Measurements from ENCODE around the gene PPP3CA.

The PPP3CA gene

DNA sequence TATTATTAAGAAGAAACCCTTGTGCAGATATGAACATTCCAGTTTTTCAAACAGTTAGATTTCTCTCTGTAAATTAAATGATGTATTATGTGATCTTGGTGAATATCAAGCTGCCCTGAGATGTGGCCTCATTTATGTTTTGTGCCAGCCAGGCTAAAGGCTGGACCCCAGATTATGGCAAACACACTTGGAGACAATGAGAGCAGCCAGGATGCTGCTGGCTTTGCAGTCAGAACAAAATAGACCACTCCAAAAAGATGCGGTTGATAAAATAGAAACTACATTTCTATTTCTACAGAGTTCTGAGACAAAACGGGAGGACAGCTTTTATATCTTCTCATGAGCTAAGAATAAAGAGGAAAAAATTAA lies 296.5 kb downstream of the PPP3CA start:
- no peak for DNase-seq (ENCODE audit: low read depth in 2 of 2)

DNA sequence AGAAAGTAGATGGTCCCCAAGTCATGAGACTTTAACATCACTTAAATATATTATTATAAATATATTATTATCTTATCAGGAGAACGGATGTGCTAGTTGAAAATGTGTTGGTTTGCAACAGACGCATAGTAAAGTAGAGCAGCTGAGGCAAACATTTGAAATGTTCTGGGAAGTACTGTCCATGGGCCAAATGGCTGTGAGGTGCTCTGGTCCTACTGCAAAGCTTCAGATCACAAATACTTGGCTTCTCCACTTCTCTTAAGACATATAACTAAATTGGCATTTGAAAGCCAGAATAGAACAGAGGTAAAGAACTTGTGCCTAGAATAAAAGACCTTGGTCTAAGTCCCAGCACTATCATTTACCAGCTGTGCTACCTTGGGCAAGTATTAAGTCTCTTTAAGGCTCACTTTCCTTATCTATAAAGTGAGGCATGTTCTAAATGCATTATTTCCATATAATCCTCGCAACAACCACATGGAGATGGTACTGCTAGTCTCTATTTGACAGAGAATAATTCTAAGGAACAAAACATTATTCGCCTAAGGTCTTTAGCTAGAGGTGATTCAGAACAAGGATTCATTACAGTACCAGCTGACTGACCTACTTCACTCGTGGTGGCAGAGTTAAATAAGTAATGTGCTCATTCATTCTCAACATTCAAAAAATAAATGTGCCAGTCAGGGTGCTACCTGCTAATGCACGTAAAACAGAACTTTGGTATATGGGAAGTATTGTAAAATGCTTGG lies 297.1 kb downstream of the PPP3CA start:
- no peak for DNase-seq (ENCODE audit: low read depth in 2 of 2)

DNA sequence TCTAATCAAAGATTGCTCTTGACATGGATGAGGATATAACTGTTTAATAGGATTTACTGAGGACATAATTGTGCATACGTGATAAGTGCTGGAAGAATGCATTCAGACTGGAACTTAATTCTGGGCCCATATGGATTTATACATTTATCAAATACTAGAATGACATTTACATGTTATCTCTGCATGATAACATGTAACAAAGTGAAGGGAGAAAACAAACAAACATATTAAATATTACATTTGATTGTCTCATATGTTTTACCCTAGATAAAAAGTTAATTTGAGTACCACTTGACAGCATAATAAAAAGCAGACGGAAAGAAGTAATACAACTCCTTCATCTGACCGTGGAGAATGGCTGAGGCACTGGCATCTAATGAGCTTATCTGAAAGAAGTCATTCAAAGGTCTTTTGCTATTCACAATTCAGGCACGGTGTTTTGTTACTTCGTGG lies 297.8 kb downstream of the PPP3CA start:
- DNase-seq (ENCODE audit: low read depth in 2 of 2) = no peak

DNA sequence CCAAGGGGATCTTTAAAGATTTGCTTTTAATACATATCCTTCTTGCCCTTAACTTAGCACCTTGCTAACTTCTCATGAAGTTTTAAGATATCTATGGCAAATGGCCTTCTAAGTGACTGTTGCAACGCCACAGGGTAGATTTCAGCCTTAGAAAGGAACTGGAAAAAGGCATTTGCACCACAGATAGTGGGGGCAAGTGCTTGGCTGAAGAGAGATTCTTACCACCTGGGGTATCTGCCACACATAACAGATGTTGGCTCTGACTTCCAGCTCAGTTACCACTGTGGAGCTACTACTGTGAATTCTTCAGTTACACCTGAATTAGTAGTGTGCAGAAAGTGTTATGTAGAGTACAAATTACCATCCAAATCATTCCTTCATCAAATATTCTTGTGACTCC lies 302.6 kb downstream of the PPP3CA start:
- DNase-seq (ENCODE audit: low read depth in 2 of 2) = no peak

DNA sequence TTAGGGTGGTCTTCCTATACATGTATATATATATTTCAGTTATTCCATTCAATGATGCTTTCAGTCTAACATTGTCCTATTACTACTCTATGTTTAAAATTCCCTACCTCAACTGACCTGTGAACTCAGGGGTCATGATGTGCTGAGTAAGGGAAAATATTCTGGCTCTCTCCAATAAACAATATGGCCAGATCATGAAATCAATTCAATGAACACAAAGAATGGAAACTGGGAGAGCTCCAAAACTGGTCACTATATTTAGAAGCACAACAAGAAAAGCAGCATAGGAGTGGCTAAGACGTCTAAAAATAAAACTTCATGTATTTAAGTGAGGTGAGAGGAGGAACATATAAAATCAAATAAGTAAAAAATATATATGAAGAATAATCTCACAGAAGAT lies 304.5 kb downstream of the PPP3CA start:
- no peak for DNase-seq (ENCODE audit: low read depth in 2 of 2)

DNA sequence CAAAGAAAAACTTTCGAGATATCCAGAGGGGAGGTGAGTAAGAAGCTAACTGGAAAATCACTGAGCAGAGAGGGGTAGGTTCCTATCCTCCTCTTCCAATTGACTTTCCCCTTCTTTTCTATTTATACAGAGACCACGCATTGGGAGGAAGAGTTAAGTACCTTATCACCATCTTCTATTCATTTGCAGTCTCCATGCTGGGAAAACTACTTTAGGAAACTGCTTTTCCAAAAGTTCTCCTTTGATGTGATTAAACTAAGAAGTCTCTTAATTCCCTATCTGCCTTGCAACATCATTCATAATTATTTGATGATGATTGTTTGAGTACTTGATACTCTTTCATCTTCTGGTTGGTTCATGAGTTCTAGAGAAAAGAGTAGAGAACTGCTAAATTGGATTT lies 306.6 kb downstream of the PPP3CA start:
- DNase-seq (ENCODE audit: low read depth in 2 of 2) = no peak

DNA sequence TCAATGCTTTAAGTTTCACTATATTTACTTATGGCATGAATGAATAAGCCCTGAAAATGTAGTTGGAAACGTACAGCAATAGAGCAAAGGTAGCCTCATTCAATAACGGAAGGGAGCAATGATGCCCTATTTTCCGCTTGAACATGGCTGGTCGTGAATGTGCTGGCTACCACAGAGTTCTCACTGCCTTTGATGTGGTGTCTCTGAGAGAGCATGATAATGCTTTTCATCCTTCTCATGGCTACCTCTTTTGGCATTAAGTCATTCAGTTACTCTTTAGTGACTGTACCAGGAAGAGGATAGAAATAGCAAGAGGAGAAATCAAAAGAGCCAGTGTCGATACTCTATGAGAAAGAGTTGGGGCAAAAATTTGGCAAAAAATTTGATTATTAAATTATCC lies 308.0 kb downstream of the PPP3CA start:
- peak in 1 of 2 donors; percentile 17 for DNase-seq (ENCODE audit: low read depth in 2 of 2)

DNA sequence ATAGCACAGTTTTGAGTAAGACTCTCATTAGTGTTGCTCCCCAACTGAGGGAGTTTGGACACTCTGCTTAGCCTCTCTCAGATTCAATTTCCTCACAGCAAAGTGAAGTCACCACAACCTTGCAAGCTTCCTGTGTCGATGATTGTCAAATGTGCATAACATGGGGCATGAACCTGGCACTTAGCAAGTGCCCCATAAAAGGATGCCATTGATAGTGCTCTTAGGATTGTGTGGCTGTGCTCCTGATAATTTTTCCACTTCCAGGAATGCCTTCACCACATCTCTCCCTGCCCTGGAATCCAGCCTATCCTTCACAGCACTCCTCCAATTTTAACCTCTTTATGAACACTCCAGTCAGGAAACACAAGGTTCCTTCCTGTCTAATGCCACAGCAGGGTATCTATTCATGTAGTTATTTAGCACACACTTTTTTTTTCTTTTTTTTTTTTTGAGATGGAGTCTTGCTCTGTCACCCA lies 309.4 kb downstream of the PPP3CA start:
- DNase-seq (ENCODE audit: low read depth in 2 of 2) = no peak

DNA sequence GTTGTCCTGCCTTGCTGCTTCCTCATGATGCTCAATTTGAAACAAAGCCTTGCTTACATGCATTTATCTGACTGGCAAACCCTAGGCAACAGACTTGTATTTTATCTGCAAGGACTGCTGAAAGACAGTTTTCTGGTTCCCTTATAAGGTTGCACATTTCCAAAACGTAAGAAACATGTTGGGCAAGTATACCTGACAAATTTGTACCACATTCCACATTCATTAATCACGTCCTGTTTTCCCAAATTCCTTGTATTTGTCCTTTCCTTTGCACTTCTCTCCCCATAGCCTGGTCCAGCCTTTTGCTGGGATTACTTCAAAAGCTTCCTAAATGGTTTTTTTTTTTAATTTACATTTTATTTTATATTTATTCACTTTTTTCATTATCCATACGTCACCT lies 310.1 kb downstream of the PPP3CA start:
- DNase-seq (ENCODE audit: low read depth in 2 of 2) = no peak

DNA sequence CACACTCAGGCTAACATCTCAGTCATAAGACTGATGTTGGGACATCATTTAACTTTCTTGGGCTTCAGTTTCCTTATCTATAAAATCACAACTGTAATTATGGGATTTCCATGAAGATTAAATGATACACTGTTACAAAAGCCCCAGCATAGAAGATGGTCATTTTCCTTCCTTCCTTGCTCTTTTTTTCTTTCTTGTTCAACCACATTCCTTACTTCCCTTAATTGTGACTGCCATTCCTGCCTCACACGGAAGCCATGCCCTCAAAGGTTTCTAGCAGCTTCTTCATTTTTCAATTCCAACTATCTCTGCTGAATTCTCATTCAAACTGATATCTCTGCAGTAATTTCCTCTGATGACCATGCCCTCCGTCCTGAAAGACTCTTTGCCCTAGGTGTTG lies 311.8 kb downstream of the PPP3CA start:
- DNase-seq (ENCODE audit: low read depth in 2 of 2) = no peak

DNA sequence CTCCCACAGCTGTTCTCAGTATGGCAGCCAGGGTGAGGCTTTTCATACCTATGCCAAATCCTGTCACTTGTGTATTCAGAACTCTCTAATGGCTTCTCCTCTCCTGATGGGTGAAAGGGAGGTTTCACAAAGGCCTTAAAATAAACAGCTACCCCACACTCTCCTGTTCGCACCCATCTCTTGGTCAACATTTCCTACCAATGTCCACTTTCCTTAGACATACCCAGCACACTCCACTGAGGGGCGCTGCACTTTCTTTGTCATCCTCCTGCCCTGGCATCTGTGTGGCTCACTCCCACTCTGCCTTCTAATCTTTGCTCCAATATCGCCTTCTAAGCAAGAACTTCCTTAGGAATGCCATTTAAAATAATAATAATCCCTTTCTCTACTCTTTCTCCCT lies 313.3 kb downstream of the PPP3CA start:
- DNase-seq (ENCODE audit: low read depth in 2 of 2) = no peak

DNA sequence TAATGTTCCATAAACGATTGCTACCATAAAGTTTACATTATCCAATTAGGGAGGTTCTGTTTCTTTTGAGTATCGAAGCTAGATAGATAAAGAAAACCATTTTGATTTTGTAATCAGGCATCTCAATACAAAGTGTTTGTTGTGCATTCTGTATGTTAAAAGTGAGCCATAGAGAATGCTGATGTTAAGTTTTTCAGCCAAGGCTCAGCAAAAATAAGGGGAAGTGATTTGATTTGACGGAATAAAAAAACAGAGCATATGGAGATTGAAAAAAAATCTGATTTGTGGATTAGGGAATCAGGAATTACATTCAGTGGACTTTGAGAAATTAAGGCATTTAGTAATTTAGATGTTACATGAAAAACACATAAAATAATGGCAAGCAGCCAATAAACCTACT lies 314.8 kb downstream of the PPP3CA start:
- no peak for DNase-seq (ENCODE audit: low read depth in 2 of 2)

DNA sequence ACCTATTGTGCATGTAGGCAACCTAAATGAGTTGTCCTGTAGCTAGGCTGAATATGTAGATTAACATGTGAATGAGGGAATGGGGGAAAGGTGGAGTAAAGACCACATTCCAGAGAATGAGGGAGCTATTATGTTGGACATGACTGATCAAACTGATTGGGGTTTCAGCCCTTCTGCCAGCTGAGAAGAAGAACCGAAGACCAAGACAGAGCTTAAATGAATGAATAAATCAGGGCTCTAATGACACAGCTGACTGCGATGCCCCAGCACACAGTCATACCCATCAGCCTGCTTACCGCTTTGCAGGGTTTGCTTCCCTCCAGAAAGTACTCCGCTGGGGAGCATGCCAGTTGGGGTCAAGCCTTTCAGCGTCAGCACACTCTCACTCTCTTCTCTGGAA lies 315.4 kb downstream of the PPP3CA start:
- no peak for DNase-seq (ENCODE audit: low read depth in 2 of 2)

DNA sequence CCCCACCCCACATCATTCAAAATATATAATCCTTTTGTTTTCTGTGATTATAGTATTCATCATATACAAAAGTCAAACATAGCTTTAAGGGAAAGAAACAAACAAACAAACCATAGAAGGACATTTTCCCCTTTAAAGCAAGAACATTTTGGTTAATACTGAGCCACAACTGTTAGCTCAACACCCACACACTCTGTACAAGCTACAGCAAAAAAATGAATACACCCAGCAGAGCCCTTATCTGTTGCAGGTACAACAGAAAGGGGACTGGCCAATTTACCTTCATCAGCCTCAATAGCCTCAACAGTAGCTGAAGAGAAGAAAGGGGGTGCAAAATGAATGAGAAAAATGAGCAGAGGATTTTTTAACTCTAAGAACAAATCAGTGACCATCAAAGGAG lies 318.4 kb downstream of the PPP3CA start:
- no peak for DNase-seq (ENCODE audit: low read depth in 2 of 2)

DNA sequence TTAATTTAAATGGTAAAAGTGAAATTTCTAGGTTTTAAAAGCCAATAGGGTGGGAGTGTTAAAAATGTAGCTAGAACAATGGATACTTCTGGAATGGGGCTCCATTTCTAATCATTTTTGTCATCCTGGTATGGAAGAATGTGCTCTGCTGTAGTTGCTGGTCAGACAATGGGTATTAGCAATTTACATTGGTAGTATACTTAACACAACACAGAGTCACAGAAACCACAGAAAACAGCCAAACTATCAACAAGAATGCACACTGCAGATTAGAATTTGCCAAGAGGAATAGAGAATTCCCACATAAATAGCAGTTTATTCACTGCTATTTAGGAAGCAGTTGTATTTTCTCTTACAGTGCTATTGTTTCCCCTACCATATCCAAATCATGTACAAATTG lies 319.6 kb downstream of the PPP3CA start:
- DNase-seq (ENCODE audit: low read depth in 2 of 2) = no peak

DNA sequence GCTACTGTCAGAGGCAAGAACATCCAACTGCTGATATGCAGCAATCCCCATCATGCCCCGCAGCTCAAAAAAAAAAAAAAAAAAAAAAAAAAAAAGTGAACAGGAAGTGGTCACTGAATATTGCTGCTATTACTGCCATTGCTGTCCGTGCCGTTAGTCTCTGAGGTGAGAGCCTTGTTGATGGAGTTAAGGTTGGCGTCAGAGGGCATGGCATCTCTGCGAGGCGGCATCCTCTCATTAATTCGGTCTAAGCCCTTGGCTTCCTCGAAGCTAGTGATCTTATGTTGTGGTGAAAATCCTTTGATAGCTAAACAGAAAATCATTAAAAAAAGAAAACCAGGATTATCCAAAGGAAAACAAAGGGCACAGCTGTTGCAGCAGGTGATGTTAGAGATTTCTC lies 321.6 kb downstream of the PPP3CA start:
- DNase-seq (ENCODE audit: low read depth in 2 of 2) = no peak

DNA sequence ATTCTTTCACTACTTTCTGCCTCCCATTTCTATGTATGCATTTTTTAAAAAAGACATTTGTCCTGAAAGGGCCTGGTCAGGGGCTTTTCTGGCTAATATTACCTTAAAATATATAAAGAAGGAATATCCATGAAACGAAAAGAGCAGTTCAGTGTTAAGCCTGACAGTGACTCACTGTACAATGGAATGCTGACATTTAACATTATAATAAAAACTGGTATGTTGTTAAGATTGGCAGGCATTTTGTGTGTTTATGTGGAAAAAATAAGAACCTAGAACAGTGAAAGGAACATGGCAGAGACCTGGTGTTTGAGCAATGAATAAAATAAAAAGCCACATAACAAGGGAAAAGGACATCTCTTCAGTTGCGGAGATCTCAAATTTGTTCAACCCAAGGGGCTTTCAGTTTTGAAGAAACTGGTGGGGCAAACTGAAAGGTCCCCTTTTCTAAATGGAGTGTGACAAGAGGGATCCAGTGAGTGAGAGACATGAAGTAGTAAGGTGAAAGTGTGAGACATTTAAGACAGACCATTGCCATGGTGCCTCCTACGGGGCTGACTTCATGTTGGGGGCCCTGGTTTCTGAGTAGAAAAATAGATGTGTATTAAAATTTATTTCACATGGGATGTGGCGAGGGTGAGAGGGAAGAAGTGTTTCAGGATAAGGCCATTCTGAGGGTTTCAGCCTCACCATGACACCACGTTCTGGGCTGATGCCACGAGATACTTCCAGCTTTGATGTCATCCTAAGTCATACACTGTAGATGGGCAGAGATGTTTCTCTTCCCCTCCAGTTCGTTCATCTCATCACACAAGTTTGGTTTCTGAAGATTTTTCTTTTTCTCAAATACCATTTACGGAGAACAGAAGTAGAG lies 324.9 kb downstream of the PPP3CA start:
- no peak for DNase-seq (ENCODE audit: low read depth in 2 of 2)

DNA sequence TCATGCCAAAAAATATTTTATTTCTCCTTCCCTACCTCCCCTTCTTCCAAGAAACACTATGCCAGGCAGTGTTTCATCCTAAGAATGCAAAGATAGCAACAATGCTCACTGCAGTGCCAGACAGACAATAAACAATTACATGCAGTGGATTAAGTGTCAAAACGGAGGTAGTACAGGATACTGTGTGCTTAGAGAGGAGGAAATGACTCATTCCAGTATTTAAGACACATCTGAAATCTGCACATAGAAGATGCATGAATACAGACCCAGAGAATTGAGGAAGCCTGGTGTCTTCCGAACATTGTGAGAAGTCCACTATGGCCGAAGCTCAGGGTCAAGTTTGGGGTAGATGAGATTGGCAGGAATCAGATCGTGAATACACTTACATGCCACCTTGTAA lies 326.4 kb downstream of the PPP3CA start:
- no peak for DNase-seq (ENCODE audit: low read depth in 2 of 2)

DNA sequence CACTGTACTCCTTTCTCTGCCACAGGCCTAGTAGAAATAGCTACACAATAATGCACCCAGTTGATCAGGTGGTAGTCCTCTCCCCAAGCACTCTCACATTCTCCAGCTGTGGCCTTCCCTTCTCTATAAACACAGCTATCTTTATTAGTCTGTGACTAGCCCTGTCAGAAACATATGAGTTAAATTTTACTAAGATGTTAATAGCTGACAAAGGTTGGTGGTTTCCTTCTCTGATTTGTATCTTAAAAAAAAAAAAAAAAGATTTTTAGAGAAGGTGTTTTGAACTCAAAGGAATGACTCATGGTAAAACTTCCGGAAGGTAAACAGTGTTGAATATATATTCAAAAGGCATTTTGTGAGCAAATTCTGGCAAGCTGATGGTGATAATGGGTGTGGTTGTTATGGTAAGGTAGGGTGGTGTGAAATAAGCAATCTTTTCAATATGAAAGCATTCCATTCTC lies 327.4 kb downstream of the PPP3CA start:
- DNase-seq (ENCODE audit: low read depth in 2 of 2) = no peak

DNA sequence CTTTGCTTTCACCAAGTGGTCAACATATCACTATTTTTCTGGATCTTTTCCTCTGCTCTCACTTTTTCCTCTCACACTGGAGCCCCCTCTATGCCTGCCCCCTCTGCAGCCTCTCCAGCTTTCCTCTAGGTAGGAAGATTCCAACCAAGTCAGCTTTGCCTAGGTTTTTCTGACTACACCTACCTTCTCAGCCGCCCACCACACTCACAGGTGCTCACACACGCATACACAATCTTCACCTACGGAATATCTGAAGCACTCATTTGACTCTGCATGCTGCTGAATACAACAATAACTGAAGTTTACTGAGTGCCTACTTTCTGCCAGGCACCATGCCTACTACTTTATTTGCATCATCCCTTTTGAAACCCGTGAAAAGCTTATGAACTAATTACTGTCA lies 328.0 kb downstream of the PPP3CA start:
- DNase-seq (ENCODE audit: low read depth in 2 of 2) = no peak

DNA sequence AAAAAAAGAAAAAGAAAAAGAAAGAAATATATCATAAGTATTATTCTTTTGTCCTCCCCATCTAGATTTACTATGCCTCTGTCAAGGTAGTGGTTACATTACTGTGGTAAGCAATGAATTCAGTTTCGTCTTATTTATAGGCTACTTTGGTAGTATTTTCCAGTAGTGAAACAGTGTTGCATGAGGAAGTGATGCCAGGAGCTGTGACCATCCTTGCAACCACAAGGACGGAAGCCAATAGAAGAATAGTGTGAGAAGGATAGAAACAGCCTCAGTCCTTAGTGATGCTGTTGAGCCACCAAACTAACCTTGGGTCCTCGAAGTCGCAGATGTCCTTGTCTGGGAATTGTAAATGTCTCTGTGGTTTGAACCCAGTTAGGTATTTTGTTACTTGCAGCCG lies 328.5 kb downstream of the PPP3CA start:
- DNase-seq (ENCODE audit: low read depth in 2 of 2) = no peak

DNA sequence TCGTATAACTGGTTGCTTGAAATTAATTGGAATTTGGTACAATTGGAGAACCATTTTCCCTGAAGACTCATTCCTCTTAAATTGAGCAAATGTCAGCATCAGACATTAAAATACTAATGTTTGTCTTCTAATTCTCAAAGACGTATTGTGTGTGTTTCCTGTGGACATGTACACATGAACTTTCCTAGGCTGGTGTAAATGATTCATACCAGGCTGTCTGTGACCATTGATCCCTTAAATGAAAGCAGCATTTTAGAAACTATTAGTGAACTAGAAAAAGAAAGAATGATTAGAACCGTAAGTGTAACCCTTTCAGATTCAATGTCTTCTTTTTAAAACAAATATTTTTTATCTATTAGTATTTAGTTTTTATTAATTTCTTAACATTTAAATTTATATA lies 332.9 kb downstream of the PPP3CA start:
- DNase-seq (ENCODE audit: low read depth in 2 of 2) = no peak

DNA sequence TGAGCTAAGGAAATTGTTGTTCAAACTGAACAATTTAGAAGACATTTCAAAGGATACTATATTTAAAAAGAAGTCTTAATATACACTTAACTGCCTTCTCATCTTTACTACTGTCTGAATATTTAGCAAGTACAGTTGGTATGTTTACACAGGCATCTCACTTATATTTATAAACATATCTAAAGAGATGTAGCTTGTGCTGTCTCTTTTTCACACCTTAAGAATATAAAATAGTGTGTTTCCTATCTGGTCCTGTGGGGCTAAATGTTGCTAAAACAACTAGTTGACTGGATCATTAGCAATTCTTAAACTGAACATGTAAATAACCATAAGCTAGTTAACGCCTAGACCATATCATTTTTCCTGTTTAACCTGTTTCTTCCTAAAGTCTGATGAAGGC lies 336.3 kb downstream of the PPP3CA start:
- DNase-seq (ENCODE audit: low read depth in 2 of 2) = no peak
